ENCODE measurements around the gene URAD. TPM values are rescaled to one million over a fixed set of nuclear protein-coding genes. Genes with fewer than 3 reads are reported as not detected.

The URAD gene
- total RNA-seq, 1 donor from 2014 or later = not detected

GRCh38 chr13:27967736-27968315 is 20.7 kb downstream of the URAD start:
- TF ChIP-seq CTCF (IDR thresholded peaks at IDR 0.05; ENCODE audit: unreplicated experiment) = no peak
- DNase-seq (ENCODE audit: low spot score in 2 of 2, unreplicated experiment in 2 of 2) = no peak
- H3K27ac Mint-ChIP-seq = no peak overlapping the region
- peaks cover 100% of the 10 kb centered on the region for H3K27me3 Mint-ChIP-seq (ENCODE audit: low read depth)
- no peaks in the 10 kb centered on the region for H3K9me3 Mint-ChIP-seq
- no peaks in the 10 kb centered on the region for H3K36me3 Mint-ChIP-seq
- H3K4me1 Mint-ChIP-seq = peaks cover 26% of the 10 kb centered on the region
- H3K4me3 Mint-ChIP-seq = peak overlapping the region; percentile 62

GRCh38 chr13:27967203-27967735 is 21.2 kb downstream of the URAD start:
- H3K36me3 Mint-ChIP-seq = no peaks in the 10 kb centered on the region
- no peak for TF ChIP-seq CTCF (IDR thresholded peaks at IDR 0.05; ENCODE audit: unreplicated experiment)
- H3K27me3 Mint-ChIP-seq (ENCODE audit: low read depth) = peaks cover 99% of the 10 kb centered on the region
- no peak overlapping the region for H3K27ac Mint-ChIP-seq
- H3K4me1 Mint-ChIP-seq = peaks cover 26% of the 10 kb centered on the region
- no peak for DNase-seq (ENCODE audit: low spot score in 2 of 2, unreplicated experiment in 2 of 2)
- no peak overlapping the region for H3K4me3 Mint-ChIP-seq
- no peaks in the 10 kb centered on the region for H3K9me3 Mint-ChIP-seq

DNA sequence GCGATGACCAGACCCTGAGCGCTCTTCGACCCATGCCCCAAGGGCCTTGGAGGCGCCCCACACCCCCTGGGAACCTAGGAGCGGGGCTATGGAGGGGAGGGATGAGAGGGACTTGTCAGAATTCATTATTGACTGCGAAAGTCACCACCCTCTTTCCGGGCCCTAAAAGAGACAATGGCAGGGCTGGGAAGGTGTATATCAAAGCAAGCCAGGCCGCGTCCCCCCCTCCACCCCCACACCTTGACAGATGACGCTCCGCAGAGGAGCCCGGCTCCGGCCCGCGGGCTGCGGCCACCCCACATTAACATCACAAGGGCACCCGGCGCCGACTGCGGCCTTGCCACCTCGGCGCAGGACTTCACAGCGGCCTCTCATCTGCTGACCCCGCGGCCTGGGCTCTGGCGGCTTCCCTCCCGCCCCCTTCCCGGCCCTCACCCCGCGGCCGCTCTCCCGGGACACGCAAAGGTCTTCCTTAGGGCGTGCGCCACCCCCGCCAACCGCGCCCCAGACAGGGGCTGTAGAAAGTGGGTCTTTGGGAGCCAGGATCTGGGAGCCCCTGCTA is 21.8 kb downstream of the URAD start:
- Mint-ChIP-seq H3K9me3 (no peaks in the 10 kb centered on the region), H3K36me3 (no peaks in the 10 kb centered on the region), H3K27me3 (ENCODE audit: low read depth) (peaks cover 99% of the 10 kb centered on the region), H3K4me1 (peaks cover 29% of the 10 kb centered on the region), H3K4me3 (peak overlapping the region; percentile 30), H3K27ac (no peak overlapping the region)
- no peak for DNase-seq (ENCODE audit: low spot score in 2 of 2, unreplicated experiment in 2 of 2)
- TF ChIP-seq CTCF (IDR thresholded peaks at IDR 0.05; ENCODE audit: unreplicated experiment) = no peak

GRCh38 chr13:27965740-27966640 is 22.5 kb downstream of the URAD start:
- no peak for DNase-seq (ENCODE audit: low spot score in 2 of 2, unreplicated experiment in 2 of 2)
- no peak overlapping the region for H3K27ac Mint-ChIP-seq

GRCh38 chr13:27965343-27965739 is 23.2 kb downstream of the URAD start:
- no peak overlapping the region for H3K27ac Mint-ChIP-seq
- H3K4me3 Mint-ChIP-seq = no peak overlapping the region
- no peak for TF ChIP-seq CTCF (IDR thresholded peaks at IDR 0.05; ENCODE audit: unreplicated experiment)
- no peaks in the 10 kb centered on the region for H3K9me3 Mint-ChIP-seq
- no peak for DNase-seq (ENCODE audit: low spot score in 2 of 2, unreplicated experiment in 2 of 2)
- H3K4me1 Mint-ChIP-seq = peaks cover 35% of the 10 kb centered on the region
- H3K27me3 Mint-ChIP-seq (ENCODE audit: low read depth) = peaks cover 98% of the 10 kb centered on the region
- H3K36me3 Mint-ChIP-seq = no peaks in the 10 kb centered on the region

More at GRCh38 chr13:27965740-27966640, 22.5 kb downstream of the URAD start:
- H3K9me3 Mint-ChIP-seq = no peaks in the 10 kb centered on the region
- H3K4me1 Mint-ChIP-seq = peaks cover 32% of the 10 kb centered on the region
- peak overlapping the region; percentile 30 for H3K4me3 Mint-ChIP-seq
- no peak for TF ChIP-seq CTCF (IDR thresholded peaks at IDR 0.05; ENCODE audit: unreplicated experiment)
- H3K36me3 Mint-ChIP-seq = no peaks in the 10 kb centered on the region
- peaks cover 99% of the 10 kb centered on the region for H3K27me3 Mint-ChIP-seq (ENCODE audit: low read depth)

Measured in mesothelial cell of epicardium (in vitro differentiated cells).